Measurements from ENCODE around the gene IFI16.
"Not testable (repeated sequence)": the region's sequence is repeated elsewhere in the genome, so short reads cannot be mapped to it uniquely, and the experiment has no call there.

The IFI16 gene

DNA sequence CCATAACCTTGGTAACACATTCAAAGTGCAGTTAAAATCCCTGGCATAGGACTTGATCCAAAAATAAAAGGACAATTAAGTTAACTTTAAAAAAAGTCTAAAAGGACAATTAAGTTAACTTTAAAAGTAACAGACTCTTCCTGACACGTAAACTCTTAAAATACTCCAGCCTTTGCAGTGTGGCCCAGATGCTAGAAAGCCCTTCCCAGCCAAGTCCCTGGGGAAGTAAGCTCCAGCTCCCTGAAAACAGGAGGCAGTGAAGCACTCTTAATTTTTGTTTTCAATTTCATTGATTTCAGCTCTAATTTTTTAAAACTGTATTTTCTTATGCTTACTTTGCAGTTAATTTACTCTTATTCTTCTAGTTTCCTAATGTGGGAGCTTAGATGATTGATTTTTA is 71.9 kb downstream of the IFI16 start:
- Mint-ChIP-seq H3K4me1 (ENCODE audit: low read depth) (peaks cover 29% of the 10 kb centered on the region), H3K36me3 (ENCODE audit: low read depth) (no peaks in the 10 kb centered on the region), H3K27ac (no peak overlapping the region), H3K9me3 (no peaks in the 10 kb centered on the region), H3K4me3 (no peak overlapping the region), H3K27me3 (no peaks in the 10 kb centered on the region)
- intact Hi-C loops (cut with micrococcal nuclease) = no loop called here

DNA sequence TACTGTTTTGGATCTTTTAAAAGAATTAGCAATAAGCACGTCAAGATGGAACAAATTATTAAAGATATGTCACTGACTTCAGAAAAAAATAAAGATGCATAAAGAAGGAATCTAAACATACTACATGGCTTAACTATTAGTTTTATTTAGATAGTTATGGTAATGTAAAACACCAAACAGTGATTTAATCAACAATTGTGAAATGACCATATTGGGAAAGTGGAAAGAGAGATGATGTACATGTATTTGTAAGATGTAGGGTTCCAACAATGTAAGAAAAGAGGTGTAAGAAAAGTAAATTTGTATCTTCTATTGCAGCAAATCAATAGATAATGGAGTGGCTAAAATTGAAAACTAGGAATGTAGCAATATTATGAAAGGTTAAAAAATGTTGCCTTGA is 73.3 kb downstream of the IFI16 start:
- intact Hi-C loops (cut with micrococcal nuclease) = no loop called here
- H3K9me3 Mint-ChIP-seq = no peaks in the 10 kb centered on the region
- no peak overlapping the region for H3K27ac Mint-ChIP-seq
- no peaks in the 10 kb centered on the region for H3K27me3 Mint-ChIP-seq
- H3K4me1 Mint-ChIP-seq (ENCODE audit: low read depth) = peaks cover 21% of the 10 kb centered on the region
- H3K4me3 Mint-ChIP-seq = no peak overlapping the region
- H3K36me3 Mint-ChIP-seq (ENCODE audit: low read depth) = no peaks in the 10 kb centered on the region

DNA sequence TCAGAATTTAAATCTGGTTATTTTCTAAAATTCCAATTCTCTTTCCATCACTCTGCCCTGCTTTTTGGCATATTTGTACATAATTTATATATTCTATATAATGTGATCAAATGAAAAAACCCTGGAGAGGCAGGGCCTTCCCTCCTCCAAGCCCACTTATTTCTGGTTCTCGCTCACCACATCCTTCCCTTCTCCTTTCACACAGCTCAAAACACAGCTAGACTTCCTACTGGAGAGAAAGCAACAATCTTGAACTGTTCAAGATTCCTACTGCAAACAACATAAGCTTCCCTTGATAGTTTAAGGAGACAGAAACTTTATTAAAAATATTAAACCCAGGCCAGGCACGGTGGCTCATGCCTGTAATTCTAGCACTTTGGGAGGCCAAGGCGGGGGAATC is 74.4 kb downstream of the IFI16 start:
- Mint-ChIP-seq H3K36me3 (ENCODE audit: low read depth) (no peaks in the 10 kb centered on the region), H3K4me3 (no peak overlapping the region), H3K27me3 (no peaks in the 10 kb centered on the region), H3K9me3 (no peaks in the 10 kb centered on the region), H3K27ac (no peak overlapping the region), H3K4me1 (ENCODE audit: low read depth) (peaks cover 24% of the 10 kb centered on the region)
- intact Hi-C loops (cut with micrococcal nuclease) = no loop called here

DNA sequence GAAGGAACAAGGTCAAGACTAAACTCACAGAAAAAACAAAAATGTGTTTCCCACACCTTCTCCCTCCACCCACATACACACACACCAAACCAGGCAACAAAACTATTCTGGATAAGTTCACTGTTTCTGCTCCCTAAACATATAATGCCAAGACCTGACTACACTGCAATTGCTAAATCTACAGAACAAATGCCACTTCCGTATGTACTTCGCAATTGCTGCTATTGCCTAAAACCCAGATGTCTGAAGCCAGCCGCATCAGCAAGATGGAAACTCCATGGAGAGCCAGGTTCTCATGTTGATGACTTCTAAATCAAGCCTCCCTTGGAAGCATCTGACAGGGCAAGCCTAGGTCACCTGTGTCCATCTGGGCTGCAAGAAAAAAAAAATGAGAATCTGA is 75.2 kb downstream of the IFI16 start:
- H3K9me3 Mint-ChIP-seq = no peaks in the 10 kb centered on the region
- H3K27me3 Mint-ChIP-seq = no peaks in the 10 kb centered on the region
- H3K27ac Mint-ChIP-seq = no peak overlapping the region
- peaks cover 24% of the 10 kb centered on the region for H3K4me1 Mint-ChIP-seq (ENCODE audit: low read depth)
- H3K36me3 Mint-ChIP-seq (ENCODE audit: low read depth) = no peaks in the 10 kb centered on the region
- no peak overlapping the region for H3K4me3 Mint-ChIP-seq
- intact Hi-C loops (cut with micrococcal nuclease) = no loop called here

DNA sequence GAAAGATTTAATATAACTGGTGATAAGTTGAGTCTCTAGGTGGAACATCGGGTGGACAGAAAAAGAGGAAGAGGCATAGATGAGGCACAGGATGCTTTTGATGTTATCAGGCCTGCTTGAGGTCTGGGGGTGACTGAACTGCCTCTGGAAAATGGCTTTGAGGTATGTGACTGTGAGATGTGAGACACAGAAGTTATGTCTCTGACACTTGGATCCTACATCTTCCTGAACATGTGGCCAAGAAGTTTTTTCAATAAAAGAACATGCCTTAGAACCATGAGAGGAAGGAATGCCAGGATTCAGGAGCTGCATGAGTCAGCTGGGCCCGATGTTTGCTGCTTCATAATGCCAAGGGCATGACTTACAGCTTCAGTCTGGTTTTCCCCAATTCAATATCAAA is 78.3 kb downstream of the IFI16 start:
- no peaks in the 10 kb centered on the region for H3K9me3 Mint-ChIP-seq
- no peaks in the 10 kb centered on the region for H3K36me3 Mint-ChIP-seq (ENCODE audit: low read depth)
- intact Hi-C loops (cut with micrococcal nuclease) = no loop called here
- peaks cover 38% of the 10 kb centered on the region for H3K4me1 Mint-ChIP-seq (ENCODE audit: low read depth)
- H3K27me3 Mint-ChIP-seq = no peaks in the 10 kb centered on the region
- H3K27ac Mint-ChIP-seq = no peak overlapping the region
- no peak overlapping the region for H3K4me3 Mint-ChIP-seq

DNA sequence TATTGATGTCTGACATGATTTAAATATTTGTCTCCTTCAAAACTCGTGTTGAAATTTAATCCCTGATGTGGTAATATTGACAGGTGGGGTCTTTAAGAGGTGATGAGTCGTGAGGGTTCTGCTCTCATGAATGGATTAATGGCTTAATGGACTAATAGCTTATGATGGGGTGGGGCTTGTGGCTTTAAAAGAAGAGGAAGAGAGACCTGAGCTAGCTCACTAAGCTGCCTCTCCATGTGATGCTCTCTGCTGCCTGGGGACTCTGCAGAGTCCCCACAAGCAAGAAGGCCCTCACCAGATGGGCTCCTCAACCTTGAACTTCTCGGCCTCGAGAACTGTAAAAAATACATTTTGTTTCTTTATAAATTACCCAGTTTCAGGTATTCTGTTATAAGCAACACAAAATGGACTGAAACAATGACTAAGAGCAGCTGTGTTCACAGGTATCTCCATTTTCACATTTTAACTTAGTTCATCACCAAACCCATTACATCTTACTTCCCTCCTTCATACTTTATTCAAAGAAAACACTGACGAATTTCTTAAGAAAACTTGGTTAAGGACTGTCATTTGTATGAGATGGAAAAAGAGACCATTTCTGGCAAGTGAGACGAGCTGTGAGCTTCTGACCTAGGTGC is 79.0 kb downstream of the IFI16 start:
- H3K36me3 Mint-ChIP-seq (ENCODE audit: low read depth) = no peaks in the 10 kb centered on the region
- peaks cover 37% of the 10 kb centered on the region for H3K4me1 Mint-ChIP-seq (ENCODE audit: low read depth)
- no peaks in the 10 kb centered on the region for H3K9me3 Mint-ChIP-seq
- intact Hi-C loops (cut with micrococcal nuclease) = no loop called here
- no peaks in the 10 kb centered on the region for H3K27me3 Mint-ChIP-seq
- no peak overlapping the region for H3K27ac Mint-ChIP-seq
- H3K4me3 Mint-ChIP-seq = no peak overlapping the region

DNA sequence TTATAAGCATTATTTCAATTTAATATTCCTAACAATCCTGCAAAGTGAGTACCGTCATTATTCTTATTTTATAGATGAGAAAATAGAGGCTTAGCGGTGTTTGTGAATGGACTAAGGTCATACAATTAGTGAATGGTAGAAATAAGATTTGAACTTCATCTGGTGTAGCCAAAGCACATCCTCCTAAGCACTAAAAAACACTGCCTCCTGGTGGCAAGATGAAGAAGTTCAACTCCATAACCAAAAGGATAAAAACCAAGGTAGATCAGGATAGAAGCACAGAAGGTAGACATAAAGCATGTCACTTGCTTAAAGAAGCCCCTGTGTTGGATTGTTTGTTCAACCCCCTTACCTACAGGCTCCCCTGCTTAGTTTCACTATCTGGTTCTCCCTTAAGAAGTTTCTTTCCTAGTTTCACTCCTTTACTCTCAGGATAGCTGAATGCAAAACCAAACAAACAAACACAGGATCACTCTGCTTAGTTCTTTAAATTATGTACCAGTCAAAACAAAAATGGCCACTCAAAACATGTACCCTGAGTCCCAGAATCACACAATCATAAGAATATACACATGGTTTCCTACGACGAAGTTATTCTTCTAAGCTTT is 79.6 kb downstream of the IFI16 start:
- Mint-ChIP-seq H3K27ac (no peak overlapping the region), H3K4me3 (no peak overlapping the region), H3K9me3 (no peaks in the 10 kb centered on the region), H3K36me3 (ENCODE audit: low read depth) (no peaks in the 10 kb centered on the region), H3K27me3 (no peaks in the 10 kb centered on the region), H3K4me1 (ENCODE audit: low read depth) (peaks cover 37% of the 10 kb centered on the region)
- intact Hi-C loops (cut with micrococcal nuclease) = no loop called here

DNA sequence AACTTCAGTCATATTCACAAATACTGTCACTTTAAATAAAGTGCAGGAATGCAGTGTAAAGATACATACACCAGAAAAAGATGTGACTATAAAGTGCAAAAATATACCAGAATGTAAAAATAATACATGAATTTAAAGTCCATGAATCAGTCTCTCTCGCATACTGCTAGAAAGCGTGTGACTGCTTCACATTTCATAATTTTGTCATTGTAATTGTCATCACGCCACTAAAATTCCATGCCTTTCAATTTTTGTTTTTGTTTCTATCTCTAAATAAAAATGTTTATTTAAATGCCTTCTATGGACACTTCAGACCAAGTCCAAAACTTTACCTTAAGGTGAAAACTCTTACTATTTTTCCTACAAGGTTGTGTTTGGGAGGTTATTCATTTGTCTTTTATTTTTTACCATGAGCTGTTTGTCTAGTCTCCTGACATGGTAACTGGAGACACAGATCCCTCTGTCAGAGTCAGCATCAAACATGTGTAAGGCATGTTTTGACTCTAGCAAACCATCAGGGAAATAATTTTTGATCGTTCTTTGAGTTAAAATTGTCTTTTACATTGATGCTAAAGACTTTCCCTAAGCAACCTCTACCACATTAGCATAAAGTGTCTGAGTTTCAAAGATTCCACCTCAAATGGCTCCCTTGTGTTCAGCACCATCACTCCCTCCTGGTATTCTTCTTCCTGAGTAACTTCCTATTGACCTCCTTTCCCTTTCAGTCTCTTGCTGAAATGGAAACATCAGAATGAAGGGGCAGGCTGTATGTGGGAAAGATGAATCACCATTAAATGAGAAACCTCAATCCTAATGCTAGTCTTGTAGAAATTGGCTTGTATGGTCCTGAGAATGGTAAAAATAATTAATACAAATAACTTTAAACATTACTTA is 80.8 kb downstream of the IFI16 start:
- intact Hi-C loops (cut with micrococcal nuclease) = no loop called here
- Mint-ChIP-seq H3K27ac (no peak overlapping the region), H3K27me3 (no peaks in the 10 kb centered on the region), H3K36me3 (ENCODE audit: low read depth) (no peaks in the 10 kb centered on the region), H3K4me3 (no peak overlapping the region), H3K4me1 (ENCODE audit: low read depth) (peaks cover 37% of the 10 kb centered on the region), H3K9me3 (no peaks in the 10 kb centered on the region)

DNA sequence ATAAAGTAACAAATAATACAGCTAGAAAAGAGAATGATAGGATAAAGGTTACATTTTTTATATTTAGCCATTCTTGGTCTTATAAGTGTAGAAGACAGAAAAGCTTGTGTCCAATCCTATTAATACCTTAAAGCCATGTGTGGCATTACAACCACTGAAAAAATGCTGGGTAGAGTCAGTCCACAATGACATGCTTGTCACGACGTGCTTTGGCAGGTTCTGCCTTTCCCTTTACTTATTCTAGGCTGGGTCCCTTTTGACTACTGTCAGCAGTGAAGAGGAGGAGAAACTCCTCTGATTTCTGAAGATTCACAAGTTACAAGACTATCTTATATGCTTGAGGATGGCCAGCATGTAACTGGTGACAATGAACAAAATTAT is 81.5 kb downstream of the IFI16 start:
- Mint-ChIP-seq H3K4me1 (ENCODE audit: low read depth) (peaks cover 37% of the 10 kb centered on the region), H3K4me3 (no peak overlapping the region), H3K36me3 (ENCODE audit: low read depth) (no peaks in the 10 kb centered on the region), H3K9me3 (no peaks in the 10 kb centered on the region), H3K27me3 (no peaks in the 10 kb centered on the region), H3K27ac (peak overlapping the region; percentile 42)
- intact Hi-C loops (cut with micrococcal nuclease) = no loop called here

DNA sequence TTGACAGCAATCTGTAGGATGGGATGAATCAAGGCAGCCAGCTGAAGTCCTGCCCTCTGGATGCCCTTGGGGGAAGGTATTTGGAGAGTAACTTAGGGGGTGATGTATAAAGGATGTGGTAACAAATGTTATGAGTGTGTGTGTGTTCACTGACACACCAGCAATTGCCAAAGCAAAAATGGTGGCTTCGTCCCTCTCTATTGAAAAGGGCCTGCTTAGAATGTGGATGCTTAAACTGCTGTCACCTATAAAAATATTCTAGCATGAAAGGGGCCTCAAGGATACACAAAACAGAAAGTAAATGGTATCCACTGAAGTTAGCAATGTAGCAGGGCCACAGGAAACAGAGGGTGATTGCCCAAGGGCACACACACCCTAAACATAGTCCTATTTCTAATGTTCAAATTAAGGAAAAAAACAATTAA is 81.9 kb downstream of the IFI16 start:
- Mint-ChIP-seq H3K9me3 (no peaks in the 10 kb centered on the region), H3K27ac (peak overlapping the region; percentile 42), H3K4me1 (ENCODE audit: low read depth) (peaks cover 37% of the 10 kb centered on the region), H3K36me3 (ENCODE audit: low read depth) (no peaks in the 10 kb centered on the region), H3K27me3 (no peaks in the 10 kb centered on the region), H3K4me3 (no peak overlapping the region)
- intact Hi-C loops (cut with micrococcal nuclease) = no loop called here

DNA sequence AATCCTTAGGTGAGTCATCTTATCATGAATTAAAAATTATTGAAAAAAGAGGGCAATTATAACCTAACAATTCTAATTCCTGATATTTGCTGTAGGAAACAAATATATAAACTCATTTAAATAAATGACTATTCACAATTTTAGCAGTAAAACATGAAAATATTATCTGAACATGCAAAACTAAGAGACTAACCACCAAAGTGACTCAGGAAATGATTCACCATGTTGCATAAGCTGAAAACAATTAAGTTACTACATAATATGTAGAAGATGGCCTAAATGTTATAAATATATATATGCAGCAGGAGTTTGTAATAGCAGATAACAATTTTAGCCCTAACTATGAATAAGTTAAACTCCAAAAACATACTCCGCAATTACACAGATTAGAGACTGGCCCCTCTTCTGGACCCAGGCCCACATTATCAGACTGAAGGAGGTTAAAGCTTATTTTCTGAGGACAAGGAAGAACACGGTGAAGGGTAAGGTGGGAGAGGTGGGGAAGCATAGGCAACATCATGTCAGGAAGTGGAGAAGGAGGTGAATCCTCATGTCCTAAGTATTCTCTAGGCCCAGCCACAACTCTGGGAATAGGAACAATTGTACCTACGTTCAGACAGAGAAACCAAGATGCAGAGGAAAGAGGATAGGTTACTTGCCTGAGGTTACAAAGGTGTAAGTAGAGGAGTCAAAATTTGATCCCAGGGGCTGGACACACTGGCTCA is 82.5 kb downstream of the IFI16 start:
- H3K4me1 Mint-ChIP-seq (ENCODE audit: low read depth) = peaks cover 38% of the 10 kb centered on the region
- no peaks in the 10 kb centered on the region for H3K36me3 Mint-ChIP-seq (ENCODE audit: low read depth)
- no peaks in the 10 kb centered on the region for H3K27me3 Mint-ChIP-seq
- no peak overlapping the region for H3K27ac Mint-ChIP-seq
- intact Hi-C loops (cut with micrococcal nuclease) = no loop called here
- H3K9me3 Mint-ChIP-seq = no peaks in the 10 kb centered on the region
- no peak overlapping the region for H3K4me3 Mint-ChIP-seq

DNA sequence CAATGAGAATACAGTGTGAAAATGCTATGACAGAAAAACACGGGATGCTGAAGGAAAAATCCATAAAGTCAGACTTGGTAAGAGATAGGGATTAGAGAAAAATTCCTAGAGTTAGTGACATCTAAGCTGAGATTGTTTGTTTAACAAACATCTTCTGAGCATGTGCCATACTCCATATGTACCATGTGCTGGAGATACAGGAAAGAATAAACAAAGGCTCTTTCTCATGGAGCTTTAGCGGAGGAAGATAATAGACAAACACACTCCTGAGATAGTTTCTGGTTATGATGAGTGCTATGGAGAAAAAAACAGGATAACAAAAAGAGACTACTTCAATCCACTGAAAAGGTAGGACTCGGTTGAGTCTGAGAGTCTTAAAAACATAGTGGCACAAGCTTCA is 88.9 kb downstream of the IFI16 start:
- Mint-ChIP-seq H3K27me3 (no peaks in the 10 kb centered on the region), H3K4me1 (ENCODE audit: low read depth) (peaks cover 43% of the 10 kb centered on the region), H3K27ac (no peak overlapping the region), H3K9me3 (peaks cover 12% of the 10 kb centered on the region), H3K36me3 (ENCODE audit: low read depth) (no peaks in the 10 kb centered on the region), H3K4me3 (no peak overlapping the region)
- intact Hi-C loops (cut with micrococcal nuclease) = no loop called here

DNA sequence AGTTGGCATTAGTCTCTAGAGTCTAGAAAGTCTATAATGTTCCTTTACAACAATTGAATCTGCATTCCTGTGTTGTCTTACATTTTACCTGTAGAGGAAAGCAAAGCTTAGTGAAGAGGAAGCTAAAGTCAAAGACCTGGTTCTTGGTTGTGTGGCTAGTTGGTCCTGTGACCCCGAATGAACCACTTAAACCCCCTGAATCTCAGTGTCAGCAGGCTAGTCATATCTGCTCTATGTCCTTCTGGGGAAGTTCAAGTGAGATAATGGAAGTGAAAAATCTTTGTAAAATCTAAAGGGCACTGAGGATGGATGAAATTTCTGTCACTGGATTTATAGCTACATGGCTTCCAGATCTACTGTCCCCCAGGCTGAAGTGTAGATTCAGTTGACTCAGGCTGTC is 90.9 kb downstream of the IFI16 start:
- intact Hi-C loops (cut with micrococcal nuclease) = no loop called here

DNA sequence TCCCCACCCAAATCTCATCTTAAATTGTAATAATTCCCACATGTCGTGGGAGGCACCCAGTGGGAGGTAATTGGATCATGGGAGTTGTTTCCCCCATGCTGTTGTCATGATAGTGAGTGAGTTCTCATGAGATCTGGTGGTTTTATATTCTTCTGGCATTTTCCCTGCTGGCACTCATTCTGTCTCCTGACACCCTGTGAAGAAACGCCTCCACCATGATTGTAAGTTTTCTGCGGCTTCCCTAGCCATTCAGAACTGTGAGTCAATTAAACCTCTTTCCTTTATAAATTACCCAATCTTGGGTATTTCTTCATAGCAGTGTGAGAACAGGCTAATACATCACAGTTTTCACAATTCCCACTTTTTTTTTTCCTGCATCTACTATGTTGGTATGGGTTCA is 93.3 kb downstream of the IFI16 start:
- H3K4me1 Mint-ChIP-seq (ENCODE audit: low read depth) = peaks cover 37% of the 10 kb centered on the region
- H3K4me3 Mint-ChIP-seq; H3K27ac Mint-ChIP-seq; intact Hi-C loops (cut with micrococcal nuclease); H3K36me3 Mint-ChIP-seq (ENCODE audit: low read depth); H3K27me3 Mint-ChIP-seq: not testable (repeated sequence)
- H3K9me3 Mint-ChIP-seq = peaks cover 12% of the 10 kb centered on the region

More for the DNA sequence above, 90.9 kb downstream of the IFI16 start:
- Mint-ChIP-seq H3K4me3 (no peak overlapping the region), H3K27ac (no peak overlapping the region), H3K27me3 (no peaks in the 10 kb centered on the region), H3K36me3 (ENCODE audit: low read depth) (no peaks in the 10 kb centered on the region), H3K4me1 (ENCODE audit: low read depth) (peaks cover 46% of the 10 kb centered on the region), H3K9me3 (peaks cover 12% of the 10 kb centered on the region)
